H9 (cell line): ENCODE measurements around the gene SNX2. TPM values are rescaled to one million over a fixed set of nuclear protein-coding genes. Genes with fewer than 3 reads are reported as not detected.

Experiments used
- DNase-seq: peaks from one replicate; pipeline ENCODE4 v3.0.0-alpha.2; 2017
- H2AFZ ChIP-seq: one replicate; pipeline ENCODE4 v1.6.1; 2013; ENCODE audit warnings: mild to moderate bottlenecking, low read length, control low read depth, moderate library complexity
- H2AK5ac ChIP-seq: 2 replicates; pipeline ENCODE4 v1.6.1; 2013; ENCODE audit warnings: low read length, control low read depth, mixed read lengths; ENCODE audit not compliant: insufficient read length
- H2BK120ac ChIP-seq: one replicate; pipeline ENCODE4 v1.6.1; 2013; ENCODE audit warnings: low read depth, mild to moderate bottlenecking, low read length, control low read depth, inconsistent platforms; ENCODE audit not compliant: poor library complexity, severe bottlenecking
- H2BK12ac ChIP-seq: 2 replicates; pipeline ENCODE4 v1.6.1; 2013; ENCODE audit warnings: low read length, control low read depth, mixed read lengths, low read depth; ENCODE audit not compliant: insufficient read length
- H2BK15ac ChIP-seq: 2 replicates; pipeline ENCODE4 v1.6.1; 2013; ENCODE audit warnings: low read depth, low read length, control low read depth
- H2BK20ac ChIP-seq: one replicate; pipeline ENCODE4 v1.6.1; 2013; ENCODE audit warnings: low read depth, mild to moderate bottlenecking, low read length, control low read depth, inconsistent platforms; ENCODE audit not compliant: poor library complexity, severe bottlenecking
- H2BK5ac ChIP-seq: 2 replicates; pipeline ENCODE4 v1.6.1; 2013; ENCODE audit warnings: low read length, control low read depth, mixed read lengths; ENCODE audit not compliant: insufficient read length
- H3K14ac ChIP-seq: 2 replicates; pipeline ENCODE4 v1.6.1; 2013; ENCODE audit warnings: low read length, control low read depth; ENCODE audit not compliant: insufficient read depth
- H3K18ac ChIP-seq: 2 replicates; pipeline ENCODE4 v1.6.1; 2013; ENCODE audit warnings: low read depth, mild to moderate bottlenecking, mixed read lengths, low read length, control low read depth; ENCODE audit not compliant: insufficient read length
- H3K23ac ChIP-seq: 2 replicates; pipeline ENCODE4 v1.6.1; 2013; ENCODE audit warnings: low read length, control low read depth, mixed read lengths, low read depth; ENCODE audit not compliant: insufficient read length
- H3K23me2 ChIP-seq: 2 replicates; pipeline ENCODE4 v1.6.1; 2013; ENCODE audit warnings: low read depth, mild to moderate bottlenecking, mixed read lengths, low read length, control low read depth; ENCODE audit not compliant: insufficient read length, poor library complexity, severe bottlenecking
- H3K27ac ChIP-seq: 2 replicates; pipeline ENCODE4 v1.5.1; 2013; ENCODE audit warnings: low read length, control low read depth, mixed read lengths, low read depth; ENCODE audit not compliant: insufficient read length
- H3K27me3 ChIP-seq: 2 replicates; pipeline ENCODE4 v1.6.1; 2013; ENCODE audit warnings: low read length, control low read depth, inconsistent platforms; ENCODE audit not compliant: insufficient read depth
- H3K4ac ChIP-seq: 2 replicates; pipeline ENCODE4 v1.6.1; 2013; ENCODE audit warnings: low read depth, mild to moderate bottlenecking, control low read depth, inconsistent platforms, low read length, moderate library complexity
- H3K4me1 ChIP-seq: 2 replicates; pipeline ENCODE4 v1.6.1; 2013; ENCODE audit warnings: low read length, control low read depth, inconsistent platforms; ENCODE audit not compliant: insufficient read depth
- H3K4me2 ChIP-seq: 2 replicates; pipeline ENCODE4 v1.6.1; 2013; ENCODE audit warnings: low read length, control low read depth, mixed read lengths; ENCODE audit not compliant: insufficient read length, insufficient read depth
- H3K56ac ChIP-seq: 2 replicates; pipeline ENCODE4 v1.6.1; 2013; ENCODE audit warnings: low read depth, mild to moderate bottlenecking, mixed read lengths, low read length, control low read depth; ENCODE audit not compliant: insufficient read length
- H3K79me1 ChIP-seq: 2 replicates; pipeline ENCODE4 v1.6.1; 2013; ENCODE audit warnings: low read depth, mild to moderate bottlenecking, moderate library complexity, low read length, control low read depth, inconsistent platforms; ENCODE audit not compliant: insufficient read depth, poor library complexity, severe bottlenecking
- H3K79me2 ChIP-seq: 2 replicates; pipeline ENCODE4 v1.6.1; 2013; ENCODE audit warnings: low read length, control low read depth, inconsistent platforms; ENCODE audit not compliant: insufficient read depth
- H3K9ac ChIP-seq: 2 replicates; pipeline ENCODE4 v1.6.1; 2013; ENCODE audit warnings: low read length, control low read depth, mixed read lengths; ENCODE audit not compliant: insufficient read length; ENCODE audit errors: extremely low read depth
- H3K9me3 ChIP-seq: one replicate; pipeline ENCODE4 v1.6.1; 2013; ENCODE audit warnings: low read depth, low read length, inconsistent platforms; ENCODE audit not compliant: control insufficient read depth
- H3T11ph ChIP-seq: one replicate; pipeline ENCODE4 v1.6.1; 2013; ENCODE audit warnings: mild to moderate bottlenecking, low read length, control low read depth, inconsistent platforms
- H4K20me1 ChIP-seq: one replicate; pipeline ENCODE4 v1.6.1; 2013; ENCODE audit not compliant: control insufficient read depth, insufficient read length, insufficient read depth
- H4K5ac ChIP-seq: 2 replicates; pipeline ENCODE4 v1.6.1; 2013; ENCODE audit warnings: low read depth, mild to moderate bottlenecking, mixed read lengths, low read length, control low read depth; ENCODE audit not compliant: insufficient read length
- H4K8ac ChIP-seq: replicated peaks from 2 replicates; pipeline ENCODE4 v1.6.1; 2013; ENCODE audit warnings: low read length, control low read depth, mixed read lengths, low read depth; ENCODE audit not compliant: insufficient read length
- H4K91ac ChIP-seq: 2 replicates; pipeline ENCODE4 v1.6.1; 2013; ENCODE audit warnings: low read depth, mild to moderate bottlenecking, moderate library complexity, mixed read lengths, low read length, control low read depth; ENCODE audit not compliant: insufficient read length
- H3K27ac Mint-ChIP-seq, 3 experiments: 2 replicates in 2 of 3; 3 replicates in 1 of 3; pipeline ENCODE4 v1.8.0; 2020 to 2021; ENCODE audit warnings: mixed read lengths in 3 of 3, mild to moderate bottlenecking in 1 of 3, moderate library complexity in 1 of 3
- H3K27me3 Mint-ChIP-seq: 2 replicates; pipeline ENCODE4 v1.8.0; 2021; ENCODE audit warnings: low read depth, mild to moderate bottlenecking, moderate library complexity, mixed read lengths
- H3K36me3 Mint-ChIP-seq, 3 experiments: 2 replicates in 2 of 3; 3 replicates in 1 of 3; pipeline ENCODE4 v1.8.0; 2020 to 2021; ENCODE audit warnings: low read depth in 3 of 3, mixed read lengths in 3 of 3; ENCODE audit not compliant: insufficient read depth in 1 of 3
- H3K4me1 Mint-ChIP-seq, 2 experiments: 2 replicates each; pipeline ENCODE4 v1.8.0; 2020; ENCODE audit warnings: mixed read lengths in 2 of 2
- H3K4me3 Mint-ChIP-seq, 2 experiments: 2 replicates in 1 of 2; 3 replicates in 1 of 2; pipeline ENCODE4 v1.8.0; 2020 to 2021; ENCODE audit warnings: mild to moderate bottlenecking in 2 of 2, mixed read lengths in 2 of 2, moderate library complexity in 1 of 2
- H3K9me3 Mint-ChIP-seq, 2 experiments: 2 replicates in 1 of 2; 3 replicates in 1 of 2; pipeline ENCODE4 v1.8.0; 2020; ENCODE audit warnings: mild to moderate bottlenecking in 2 of 2, mixed read lengths in 2 of 2, moderate library complexity in 1 of 2
- CTCF ChIP-seq: fragments of 200-600 bp; sonication (generic); conservative IDR thresholded peaks from 3 replicates; pipeline ENCODE4 v1.8.0; 2021; ENCODE audit warnings: antibody characterized with exemption, mild to moderate bottlenecking
- WGBS: extraction: QIAGEN DNeasy Blood & Tissue Kit; methylation state at CpG from one replicate; pipeline ENCODE4 v1.1.7; 2013; ENCODE audit warnings: missing lambda C conversion rate, low lambda C conversion rate, mixed read lengths; ENCODE audit not compliant: insufficient read length; ENCODE audit errors: extremely low coverage; 5-methylcytosine and 5-hydroxymethylcytosine counted together
- total RNA-seq: library from RNA; stranded (reverse); gene quantifications from 2 replicates; pipeline ENCODE4 v1.2.1, GENCODE V29; 2021

The SNX2 gene
- total RNA-seq, 1 experiment from 2014 or later = 62.6 TPM

GRCh38 chr5:122743261-122743660, 31.6 kb upstream of the SNX2 start:
- Histone ChIP-seq H3K14ac (no peak overlapping the region), H4K20me1 (no peaks in the 10 kb centered on the region), H4K5ac (no peak overlapping the region), H3K9ac (no peak overlapping the region), H2BK120ac (no peak overlapping the region), H3K9me3 (no peaks in the 10 kb centered on the region), H2BK20ac (no peak overlapping the region), H2BK5ac (no peak overlapping the region), H3K79me2 (no peaks in the 10 kb centered on the region), H3K4me2 (no peak overlapping the region), H3K27me3 (no peaks in the 10 kb centered on the region), H3K79me1 (no peaks in the 10 kb centered on the region), H2AK5ac (no peak overlapping the region), H3K27ac (no peak overlapping the region), H3K18ac (no peak overlapping the region), H3K56ac (no peak overlapping the region), H4K8ac (no peak overlapping the region), H3T11ph (no peak overlapping the region), H3K4me1 (no peaks in the 10 kb centered on the region), H3K23me2 (no peaks in the 10 kb centered on the region), H2BK15ac (no peak overlapping the region), H3K4ac (no peak overlapping the region), H2AFZ (no peak overlapping the region), H4K91ac (no peak overlapping the region), H2BK12ac (no peak overlapping the region), H3K23ac (no peak overlapping the region)
- Mint-ChIP-seq H3K27me3 (no peaks in the 10 kb centered on the region), H3K4me1 (no peaks in the 10 kb centered on the region), H3K9me3 (no peaks in the 10 kb centered on the region), H3K36me3 (no peaks in the 10 kb centered on the region), H3K4me3 (no peak overlapping the region), H3K27ac (no peak overlapping the region)
- no peak for DNase-seq
- no CpG with 5 or more reads among the region's 3 CpGs for WGBS
- TF ChIP-seq CTCF = no peak
